BE2C (cell line): ENCODE measurements around the gene AHRR.

Experiments used
- DNase-seq: peaks from one replicate; pipeline ENCODE4 v3.0.0-alpha.2; 2020
- H3K27me3 ChIP-seq: fragments of 250-450 bp; sonication (Bioruptor Pico); 2 replicates; pipeline ENCODE4 v1.5.1; 2020; ENCODE audit warnings: mild to moderate bottlenecking
- H3K36me3 ChIP-seq: fragments of 250-450 bp; sonication (Bioruptor Pico); 2 replicates; pipeline ENCODE4 v1.5.1; 2020; ENCODE audit warnings: mild to moderate bottlenecking
- H3K4me1 ChIP-seq: fragments of 250-450 bp; sonication (Bioruptor Pico); 2 replicates; pipeline ENCODE4 v1.5.1; 2020
- H3K4me3 ChIP-seq: 2 replicates; pipeline ENCODE4 v1.5.1; 2011; ENCODE audit warnings: low read depth, low read length
- H3K9me3 ChIP-seq: fragments of 250-450 bp; sonication (Bioruptor Pico); 2 replicates; pipeline ENCODE4 v1.5.1; 2020
- TF ChIP-seq, protein P1 (sequence below): IDR thresholded peaks from 2 replicates; pipeline ENCODE4 v1.5.1; 2012; ENCODE audit warnings: mild to moderate bottlenecking, low read depth, low read length

AHRR gene

DNA sequence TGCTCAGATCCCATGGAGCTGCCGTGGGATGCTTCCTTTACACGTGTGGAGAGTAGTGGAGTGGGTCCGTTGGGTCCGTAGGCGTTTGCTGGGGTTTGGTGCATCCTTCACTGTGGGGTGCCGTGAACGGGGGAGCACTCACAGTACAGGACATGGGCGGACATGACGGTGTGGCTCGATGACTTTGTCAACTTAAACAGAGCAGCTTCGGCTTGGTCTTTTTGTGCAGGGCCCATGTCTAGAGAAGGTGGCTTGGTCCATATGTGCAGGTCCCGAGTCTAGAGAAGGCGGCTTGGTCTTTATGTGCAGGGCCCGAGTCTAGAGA, 95.1 kb downstream of the AHRR start:
- Histone ChIP-seq H3K27me3 (no peaks in the 10 kb centered on the region), H3K36me3 (no peaks in the 10 kb centered on the region), H3K4me1 (peaks cover 12% of the 10 kb centered on the region), H3K4me3 (no peak overlapping the region), H3K9me3 (no peaks in the 10 kb centered on the region)
- TF ChIP-seq, protein P1, sequence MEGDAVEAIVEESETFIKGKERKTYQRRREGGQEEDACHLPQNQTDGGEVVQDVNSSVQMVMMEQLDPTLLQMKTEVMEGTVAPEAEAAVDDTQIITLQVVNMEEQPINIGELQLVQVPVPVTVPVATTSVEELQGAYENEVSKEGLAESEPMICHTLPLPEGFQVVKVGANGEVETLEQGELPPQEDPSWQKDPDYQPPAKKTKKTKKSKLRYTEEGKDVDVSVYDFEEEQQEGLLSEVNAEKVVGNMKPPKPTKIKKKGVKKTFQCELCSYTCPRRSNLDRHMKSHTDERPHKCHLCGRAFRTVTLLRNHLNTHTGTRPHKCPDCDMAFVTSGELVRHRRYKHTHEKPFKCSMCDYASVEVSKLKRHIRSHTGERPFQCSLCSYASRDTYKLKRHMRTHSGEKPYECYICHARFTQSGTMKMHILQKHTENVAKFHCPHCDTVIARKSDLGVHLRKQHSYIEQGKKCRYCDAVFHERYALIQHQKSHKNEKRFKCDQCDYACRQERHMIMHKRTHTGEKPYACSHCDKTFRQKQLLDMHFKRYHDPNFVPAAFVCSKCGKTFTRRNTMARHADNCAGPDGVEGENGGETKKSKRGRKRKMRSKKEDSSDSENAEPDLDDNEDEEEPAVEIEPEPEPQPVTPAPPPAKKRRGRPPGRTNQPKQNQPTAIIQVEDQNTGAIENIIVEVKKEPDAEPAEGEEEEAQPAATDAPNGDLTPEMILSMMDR, result no peak
- DNase-seq, result no peak

- Histone ChIP-seq H3K27me3 (no peaks in the 10 kb centered on the region), H3K4me1 (peaks cover 12% of the 10 kb centered on the region), H3K36me3 (no peaks in the 10 kb centered on the region), H3K4me3 (no peak overlapping the region), H3K9me3 (no peaks in the 10 kb centered on the region)
- TF ChIP-seq, protein P1, result no peak
- DNase-seq, result no peak
These were observed 96.0 kb downstream of the AHRR start for GRCh38 chr5:417301-418161.

DNA sequence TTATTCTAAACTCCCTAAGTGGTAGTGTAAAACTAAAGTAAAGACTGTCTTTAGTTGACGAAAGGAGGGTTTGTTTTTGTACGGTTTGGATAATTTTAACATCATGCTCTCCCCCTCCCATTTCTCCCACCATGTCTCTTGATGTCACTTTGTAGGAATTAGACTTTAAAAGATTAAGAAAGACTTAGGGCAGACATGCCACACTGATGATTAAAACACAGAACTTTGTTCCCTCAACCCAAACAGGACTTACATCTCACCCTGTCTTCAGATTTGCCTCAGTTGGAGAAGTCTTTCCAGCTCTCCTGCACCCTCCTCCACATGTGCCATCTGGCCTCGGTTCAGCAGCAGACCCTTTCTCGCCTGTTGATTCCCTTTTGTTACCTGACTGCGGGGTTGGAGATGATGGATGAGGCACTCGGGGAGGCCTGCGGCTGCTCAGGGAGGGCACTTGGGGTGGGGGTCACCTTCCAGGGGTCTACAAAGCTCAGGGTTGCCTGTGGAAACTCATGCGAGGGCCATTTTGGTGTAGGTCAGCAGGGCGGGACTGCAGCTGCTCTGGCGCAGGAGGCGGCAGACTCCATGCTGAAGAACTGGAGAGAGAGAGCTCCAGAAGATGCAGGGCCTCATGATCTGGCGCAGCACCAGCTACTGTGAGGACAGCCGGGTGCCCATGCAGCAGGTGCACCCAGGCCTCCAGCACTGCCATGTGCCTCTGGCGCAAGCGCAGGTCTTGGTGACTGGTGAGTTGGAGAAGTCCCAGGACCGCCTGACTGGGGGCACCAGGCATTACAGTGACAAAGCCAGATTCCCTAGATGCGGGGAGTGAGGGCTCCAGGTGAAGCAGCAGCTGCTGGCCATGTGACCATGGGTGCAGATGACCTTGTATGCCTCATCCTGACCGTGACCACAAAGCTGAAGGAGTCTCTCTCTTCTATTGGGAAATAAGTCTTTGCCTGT, 96.9 kb downstream of the AHRR start:
- no peaks in the 10 kb centered on the region for H3K36me3 ChIP-seq
- H3K27me3 ChIP-seq, result no peaks in the 10 kb centered on the region
- TF ChIP-seq, protein P1, result no peak
- no peaks in the 10 kb centered on the region for H3K9me3 ChIP-seq
- no peak overlapping the region for H3K4me3 ChIP-seq
- no peak for DNase-seq
- H3K4me1 ChIP-seq, result peaks cover 10% of the 10 kb centered on the region

GRCh38 chr5:419970-420369, 98.5 kb downstream of the AHRR start:
- H3K4me1 ChIP-seq, result peaks cover 6% of the 10 kb centered on the region

GRCh38 chr5:420632-421286, 99.2 kb downstream of the AHRR start:
- H3K9me3 ChIP-seq, result no peaks in the 10 kb centered on the region
- no peaks in the 10 kb centered on the region for H3K27me3 ChIP-seq
- H3K4me3 ChIP-seq, result no peak overlapping the region
- no peaks in the 10 kb centered on the region for H3K36me3 ChIP-seq
- H3K4me1 ChIP-seq, result peaks cover 4% of the 10 kb centered on the region
- TF ChIP-seq, protein P1, result no peak
- DNase-seq, result no peak

More at GRCh38 chr5:419970-420369, 98.5 kb downstream of the AHRR start:
- no peak for DNase-seq
- TF ChIP-seq, protein P1, result no peak
- no peaks in the 10 kb centered on the region for H3K27me3 ChIP-seq
- no peaks in the 10 kb centered on the region for H3K9me3 ChIP-seq
- H3K4me3 ChIP-seq, result no peak overlapping the region
- no peaks in the 10 kb centered on the region for H3K36me3 ChIP-seq
